Osteocyte (in vitro differentiated cells): Measurements from ENCODE around the gene ROR2. TPM values are rescaled to one million over a fixed set of nuclear protein-coding genes. Genes with fewer than 3 reads are reported as not detected.

ENCODE experiments used
- DNase-seq: peaks from one replicate; pipeline ENCODE4 v3.0.0; 2021; ENCODE audit warnings: mixed read lengths; ENCODE audit not compliant: unreplicated experiment; ENCODE audit errors: extremely low spot score
- H3K27ac Mint-ChIP-seq: one replicate; pipeline ENCODE4 v1.8.0; 2021; ENCODE audit warnings: mild to moderate bottlenecking, mixed read lengths; ENCODE audit not compliant: unreplicated experiment
- H3K27me3 Mint-ChIP-seq: one replicate; pipeline ENCODE4 v1.8.0; 2021; ENCODE audit warnings: mixed read lengths; ENCODE audit not compliant: unreplicated experiment
- H3K36me3 Mint-ChIP-seq: one replicate; pipeline ENCODE4 v1.8.0; 2021; ENCODE audit warnings: mixed read lengths; ENCODE audit not compliant: unreplicated experiment
- H3K4me1 Mint-ChIP-seq: one replicate; pipeline ENCODE4 v1.8.0; 2021; ENCODE audit warnings: mixed read lengths; ENCODE audit not compliant: unreplicated experiment
- H3K4me3 Mint-ChIP-seq: one replicate; pipeline ENCODE4 v1.8.0; 2021; ENCODE audit warnings: mild to moderate bottlenecking, moderate library complexity, mixed read lengths; ENCODE audit not compliant: unreplicated experiment
- H3K9me3 Mint-ChIP-seq: one replicate; pipeline ENCODE4 v1.8.0; 2021; ENCODE audit warnings: mixed read lengths; ENCODE audit not compliant: unreplicated experiment
- CTCF ChIP-seq: fragments of 200-600 bp; sonication (generic); IDR thresholded peaks from 2 replicates; pipeline ENCODE4 v1.5.0; 2021; ENCODE audit warnings: antibody characterized with exemption, mild to moderate bottlenecking, moderate library complexity
- total RNA-seq: library from RNA; stranded (reverse); gene quantifications from 2 replicates; pipeline ENCODE4 v1.2.1, GENCODE V29; 2021

The ROR2 gene
- total RNA-seq, 1 donor from 2014 or later = 48.2 TPM

GRCh38 chr9:91768507-91768906 is 181.5 kb downstream of the ROR2 start:
- Mint-ChIP-seq H3K27ac (no peak overlapping the region), H3K9me3 (peaks cover 9% of the 10 kb centered on the region), H3K4me3 (no peak overlapping the region), H3K27me3 (no peaks in the 10 kb centered on the region), H3K4me1 (peaks cover 35% of the 10 kb centered on the region), H3K36me3 (peaks cover 23% of the 10 kb centered on the region)
- no peak for TF ChIP-seq CTCF
- DNase-seq = no peak

GRCh38 chr9:91766315-91767069 is 183.5 kb downstream of the ROR2 start:
- H3K4me3 Mint-ChIP-seq = no peak overlapping the region
- peaks cover 17% of the 10 kb centered on the region for H3K4me1 Mint-ChIP-seq
- H3K9me3 Mint-ChIP-seq = peaks cover 9% of the 10 kb centered on the region
- H3K27ac Mint-ChIP-seq = no peak overlapping the region
- TF ChIP-seq CTCF = no peak
- H3K36me3 Mint-ChIP-seq = peaks cover 24% of the 10 kb centered on the region
- DNase-seq = no peak
- no peaks in the 10 kb centered on the region for H3K27me3 Mint-ChIP-seq

- Mint-ChIP-seq H3K27me3 (no peaks in the 10 kb centered on the region), H3K36me3 (peaks cover 24% of the 10 kb centered on the region), H3K4me1 (peaks cover 5% of the 10 kb centered on the region), H3K9me3 (peaks cover 9% of the 10 kb centered on the region), H3K4me3 (no peak overlapping the region), H3K27ac (no peak overlapping the region)
- no peak for TF ChIP-seq CTCF
- no peak for DNase-seq
Measured at GRCh38 chr9:91765296-91765695, 184.7 kb downstream of the ROR2 start.

DNA sequence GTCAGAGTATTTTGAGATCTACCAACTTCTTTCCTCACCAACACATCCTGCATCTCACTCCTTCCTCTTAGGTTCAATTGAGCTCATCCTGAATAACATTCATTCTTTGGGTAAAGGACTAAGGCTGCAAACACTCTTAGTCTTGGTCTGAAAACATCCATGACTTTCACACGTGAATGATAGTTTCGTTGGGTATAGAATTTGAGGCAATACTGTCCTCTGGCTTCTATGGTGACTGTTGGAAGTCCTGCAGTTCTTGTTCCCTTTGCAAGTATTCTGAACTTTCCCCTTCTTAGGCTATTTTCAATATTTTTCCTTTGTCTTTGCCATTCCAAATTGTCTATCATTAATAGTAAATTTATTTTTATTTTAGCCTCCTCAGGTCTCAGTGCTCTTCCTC is 185.4 kb downstream of the ROR2 start:
- H3K36me3 Mint-ChIP-seq = peaks cover 24% of the 10 kb centered on the region

GRCh38 chr9:91761362-91761761 is 188.7 kb downstream of the ROR2 start:
- Mint-ChIP-seq H3K4me1 (peaks cover 10% of the 10 kb centered on the region), H3K36me3 (peaks cover 17% of the 10 kb centered on the region), H3K27ac (no peak overlapping the region), H3K4me3 (no peak overlapping the region), H3K27me3 (no peaks in the 10 kb centered on the region), H3K9me3 (peaks cover 9% of the 10 kb centered on the region)
- no peak for TF ChIP-seq CTCF
- DNase-seq = no peak

More for the DNA sequence above, 185.4 kb downstream of the ROR2 start:
- no peak for TF ChIP-seq CTCF
- H3K4me3 Mint-ChIP-seq = no peak overlapping the region
- H3K4me1 Mint-ChIP-seq = no peaks in the 10 kb centered on the region
- peaks cover 9% of the 10 kb centered on the region for H3K9me3 Mint-ChIP-seq
- H3K27me3 Mint-ChIP-seq = no peaks in the 10 kb centered on the region
- DNase-seq = no peak
- H3K27ac Mint-ChIP-seq = no peak overlapping the region
